PC-3 (cell line): ENCODE data around the gene SPAG7. TPM values are rescaled to one million over a fixed set of nuclear protein-coding genes. Genes with fewer than 3 reads are reported as not detected.
A peak's percentile ranks its signal among the peaks of the same experiment; 100 is the strongest.

Source experiments
- ATAC-seq: fragments of 200-7000 bp; cut with Tn5 transposase; 2 replicates; pipeline ENCODE4 v1.9.1; 2020; ENCODE audit warnings: mild to moderate bottlenecking, moderate library complexity
- BruUV-seq: library from RNA; stranded (reverse); fragments of 400-500 nt; replicated peaks from 2 replicates; lab custom pipeline; 2021; lab: Mats Ljungman, UMichigan
- CTCF ChIA-PET: fragments of 300-600 bp; sonication (Branson Sonifier 250); formaldehyde crosslinking; loops from one replicate; lab custom pipeline; 2022; ENCODE audit warnings: antibody characterized with exemption; lab: Charles Lee
- POLR2A ChIA-PET: fragments of 300-600 bp; sonication (Branson Sonifier 250); formaldehyde crosslinking; loops from one replicate; lab custom pipeline; 2022; ENCODE audit warnings: antibody characterized with exemption; ENCODE audit not compliant: unreplicated experiment; lab: Charles Lee
- DNase-seq: peaks from one replicate; pipeline ENCODE4 v3.0.0-alpha.2; 2015
- H2AFZ ChIP-seq: fragments of 300-600 bp; sonication (generic); 2 replicates; pipeline ENCODE4 v1.6.0; 2016; ENCODE audit warnings: antibody characterized with exemption, low read length
- H3F3A ChIP-seq: fragments of 300-600 bp; sonication (generic); one replicate; pipeline ENCODE4 v1.6.0; 2017; ENCODE audit warnings: antibody characterized with exemption, low read length, control low read depth, mild to moderate bottlenecking; ENCODE audit not compliant: unreplicated experiment
- H3K27ac ChIP-seq: fragments of 300-600 bp; sonication (generic); 2 replicates; pipeline ENCODE4 v1.5.1; 2016; ENCODE audit warnings: mild to moderate bottlenecking, low read length
- H3K27me3 ChIP-seq: fragments of 300-600 bp; sonication (generic); 2 replicates; pipeline ENCODE4 v1.6.1; 2016; ENCODE audit warnings: low read length, mixed read lengths
- H3K36me3 ChIP-seq: fragments of 300-600 bp; sonication (generic); 2 replicates; pipeline ENCODE4 v1.6.1; 2016; ENCODE audit warnings: low read depth, mixed run types, low read length, mixed read lengths
- H3K4me1 ChIP-seq: fragments of 300-600 bp; sonication (generic); 2 replicates; pipeline ENCODE4 v1.5.1; 2016; ENCODE audit warnings: low read length; ENCODE audit not compliant: insufficient read depth
- H3K4me2 ChIP-seq: fragments of 300-600 bp; sonication (generic); 2 replicates; pipeline ENCODE4 v1.6.0; 2016; ENCODE audit warnings: low read length
- H3K4me3 ChIP-seq: fragments of 300-600 bp; sonication (generic); 2 replicates; pipeline ENCODE4 v1.5.1; 2016; ENCODE audit warnings: mild to moderate bottlenecking, low read length, mixed read lengths
- H3K79me2 ChIP-seq: fragments of 300-600 bp; sonication (generic); 2 replicates; pipeline ENCODE4 v1.6.1; 2017; ENCODE audit warnings: low read length, mixed read lengths
- H3K9ac ChIP-seq: fragments of 300-600 bp; sonication (generic); 2 replicates; pipeline ENCODE4 v1.6.0; 2016; ENCODE audit warnings: mild to moderate bottlenecking, low read length
- H3K9me2 ChIP-seq: fragments of 300-600 bp; sonication (generic); replicated peaks from 2 replicates; pipeline ENCODE4 v1.6.1; 2016; ENCODE audit warnings: mixed run types, low read length, mixed read lengths
- H3K9me3 ChIP-seq: fragments of 300-600 bp; sonication (generic); 2 replicates; pipeline ENCODE4 v1.6.1; 2016; ENCODE audit warnings: low read length, mixed read lengths
- H4K20me1 ChIP-seq: fragments of 300-600 bp; sonication (generic); 2 replicates; pipeline ENCODE4 v1.6.1; 2016; ENCODE audit warnings: low read length, mixed read lengths
- EZH2 ChIP-seq: fragments of 300-600 bp; sonication (generic); IDR thresholded peaks from one replicate; pipeline ENCODE4 v1.6.1; 2017; ENCODE audit warnings: antibody characterized with exemption, mild to moderate bottlenecking, low read length; ENCODE audit not compliant: unreplicated experiment
- EZH2phosphoT487 ChIP-seq: fragments of 300-600 bp; sonication (generic); IDR thresholded peaks from 2 replicates; pipeline ENCODE4 v1.6.1; 2018; ENCODE audit warnings: mild to moderate bottlenecking, antibody characterized with exemption, low read length, borderline replicate concordance
- intact Hi-C: fragments of 100-400 bp; cut with micrococcal nuclease; formaldehyde crosslinking; loops from 2 replicates; pipeline ENCODE4 v1.9.0; 2023
- total RNA-seq: library from RNA; depleted of rRNA; stranded (reverse); fragments of >200 nt; gene quantifications from 2 replicates; pipeline ENCODE4 v1.2.3, GENCODE V29; 2014
- TF ChIP-seq, protein P1 (sequence below): fragments of 300-600 bp; sonication (generic); conservative IDR thresholded peaks from 2 replicates; pipeline ENCODE4 v1.5.1; 2017; ENCODE audit warnings: antibody characterized with exemption, low read depth, mild to moderate bottlenecking, low read length

Gene SPAG7
- total RNA-seq, 1 experiment from 2014 or later, result 44.1 TPM

DNA sequence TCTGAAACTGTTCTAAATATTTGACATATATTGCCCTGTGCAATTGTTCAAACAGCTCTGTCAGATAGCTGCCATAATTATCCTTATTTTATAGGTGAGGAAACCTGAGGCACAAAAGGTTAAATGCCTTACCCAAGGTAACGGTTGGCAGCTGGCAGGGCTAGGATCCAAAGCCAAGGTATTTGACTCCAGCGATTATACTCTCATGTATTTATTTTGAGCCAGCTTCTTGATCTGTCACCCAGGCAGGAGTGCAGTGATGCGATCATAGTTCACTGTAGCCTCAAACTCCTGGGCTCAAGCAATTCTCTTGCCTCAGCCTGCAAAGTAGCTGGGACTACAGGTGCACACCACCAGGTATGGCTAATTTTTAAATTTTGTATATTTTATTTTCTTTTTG lies 9.5 kb downstream of the SPAG7 start:
- H3K4me2 ChIP-seq, result no peak overlapping the region
- H3K9me2 ChIP-seq, result no peaks in the 10 kb centered on the region
- no peaks in the 10 kb centered on the region for H4K20me1 ChIP-seq
- no peaks in the 10 kb centered on the region for H3F3A ChIP-seq
- H3K4me3 ChIP-seq, result no peak overlapping the region
- no peaks in the 10 kb centered on the region for H3K27me3 ChIP-seq
- no TSS peak for BruUV-seq
- intact Hi-C loops, result no loop called here
- TF ChIP-seq EZH2phosphoT487, result no peak
- TF ChIP-seq EZH2, result no peak
- TF ChIP-seq, protein P1, sequence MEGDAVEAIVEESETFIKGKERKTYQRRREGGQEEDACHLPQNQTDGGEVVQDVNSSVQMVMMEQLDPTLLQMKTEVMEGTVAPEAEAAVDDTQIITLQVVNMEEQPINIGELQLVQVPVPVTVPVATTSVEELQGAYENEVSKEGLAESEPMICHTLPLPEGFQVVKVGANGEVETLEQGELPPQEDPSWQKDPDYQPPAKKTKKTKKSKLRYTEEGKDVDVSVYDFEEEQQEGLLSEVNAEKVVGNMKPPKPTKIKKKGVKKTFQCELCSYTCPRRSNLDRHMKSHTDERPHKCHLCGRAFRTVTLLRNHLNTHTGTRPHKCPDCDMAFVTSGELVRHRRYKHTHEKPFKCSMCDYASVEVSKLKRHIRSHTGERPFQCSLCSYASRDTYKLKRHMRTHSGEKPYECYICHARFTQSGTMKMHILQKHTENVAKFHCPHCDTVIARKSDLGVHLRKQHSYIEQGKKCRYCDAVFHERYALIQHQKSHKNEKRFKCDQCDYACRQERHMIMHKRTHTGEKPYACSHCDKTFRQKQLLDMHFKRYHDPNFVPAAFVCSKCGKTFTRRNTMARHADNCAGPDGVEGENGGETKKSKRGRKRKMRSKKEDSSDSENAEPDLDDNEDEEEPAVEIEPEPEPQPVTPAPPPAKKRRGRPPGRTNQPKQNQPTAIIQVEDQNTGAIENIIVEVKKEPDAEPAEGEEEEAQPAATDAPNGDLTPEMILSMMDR, result no peak
- no peaks in the 10 kb centered on the region for H3K9me3 ChIP-seq
- ChIA-PET POLR2A (no interaction called here), CTCF (no interaction called here)
- H3K4me1 ChIP-seq, result no peaks in the 10 kb centered on the region
- no peak overlapping the region for H3K9ac ChIP-seq
- ATAC-seq (no peak), DNase-seq (no peak)
- H3K27ac ChIP-seq, result no peak overlapping the region
- no peaks in the 10 kb centered on the region for H3K36me3 ChIP-seq
- no peaks in the 10 kb centered on the region for H3K79me2 ChIP-seq
- no peak overlapping the region for H2AFZ ChIP-seq

DNA sequence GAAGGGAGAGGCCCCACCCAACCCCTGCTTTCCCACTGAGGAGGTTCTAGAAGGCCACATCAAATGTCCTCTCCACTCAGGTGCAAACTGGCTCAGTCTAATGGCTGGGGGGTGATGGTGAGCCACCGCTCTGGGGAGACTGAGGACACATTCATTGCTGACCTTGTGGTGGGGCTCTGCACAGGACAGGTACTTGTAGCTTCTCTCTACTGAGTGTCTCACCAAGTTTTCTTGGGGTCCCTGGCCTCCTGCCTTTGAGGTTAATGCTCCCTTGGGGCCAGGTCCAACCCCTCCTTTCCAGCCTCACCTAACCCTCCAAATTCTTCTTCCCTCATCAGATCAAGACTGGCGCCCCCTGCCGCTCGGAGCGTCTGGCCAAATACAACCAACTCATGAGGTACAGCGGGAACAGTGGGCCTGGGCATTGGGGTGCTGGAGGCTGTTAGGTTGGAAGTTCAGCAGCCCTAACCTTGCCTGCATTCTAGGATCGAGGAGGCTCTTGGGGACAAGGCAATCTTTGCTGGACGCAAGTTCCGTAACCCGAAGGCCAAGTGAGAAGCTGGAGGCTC lies 11.0 kb downstream of the SPAG7 start:
- Histone ChIP-seq H3F3A (no peaks in the 10 kb centered on the region), H2AFZ (no peak overlapping the region), H3K9me3 (no peaks in the 10 kb centered on the region), H3K79me2 (no peaks in the 10 kb centered on the region), H4K20me1 (no peaks in the 10 kb centered on the region), H3K27ac (no peak overlapping the region), H3K4me2 (no peak overlapping the region), H3K9me2 (no peaks in the 10 kb centered on the region), H3K27me3 (no peaks in the 10 kb centered on the region), H3K36me3 (no peaks in the 10 kb centered on the region), H3K4me3 (no peak overlapping the region), H3K4me1 (no peaks in the 10 kb centered on the region), H3K9ac (no peak overlapping the region)
- ATAC-seq (no peak), DNase-seq (no peak)
- no TSS peak for BruUV-seq
- intact Hi-C loops, result no loop called here
- TF ChIP-seq, protein P1, result peak; percentile 22; the same call in 1 of the 2 replicates
- TF ChIP-seq EZH2phosphoT487, result no peak
- TF ChIP-seq EZH2, result no peak
- CTCF ChIA-PET, result no interaction called here
- POLR2A ChIA-PET, result no interaction called here

DNA sequence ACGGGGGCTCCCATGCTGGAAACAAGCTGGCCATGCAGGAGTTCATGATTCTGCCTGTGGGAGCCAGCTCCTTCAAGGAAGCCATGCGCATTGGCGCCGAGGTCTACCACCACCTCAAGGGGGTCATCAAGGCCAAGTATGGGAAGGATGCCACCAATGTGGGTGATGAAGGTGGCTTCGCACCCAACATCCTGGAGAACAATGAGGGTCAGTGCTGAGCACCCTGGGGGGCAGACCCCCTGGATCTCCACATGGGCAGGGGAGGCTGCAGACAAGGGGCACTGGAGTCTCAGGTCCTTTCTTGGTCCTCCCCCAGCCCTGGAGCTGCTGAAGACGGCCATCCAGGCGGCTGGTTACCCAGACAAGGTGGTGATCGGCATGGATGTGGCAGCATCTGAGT lies 12.5 kb downstream of the SPAG7 start:
- ChIA-PET POLR2A (no interaction called here), CTCF (no interaction called here)
- H3K4me2 ChIP-seq, result no peak overlapping the region
- DNase-seq (no peak), ATAC-seq (no peak)
- H3F3A ChIP-seq, result no peaks in the 10 kb centered on the region
- H3K9me3 ChIP-seq, result no peaks in the 10 kb centered on the region
- H3K27me3 ChIP-seq, result no peaks in the 10 kb centered on the region
- H3K4me3 ChIP-seq, result no peak overlapping the region
- H3K4me1 ChIP-seq, result peaks cover 8% of the 10 kb centered on the region
- TF ChIP-seq EZH2, result no peak
- TF ChIP-seq EZH2phosphoT487, result no peak
- TF ChIP-seq, protein P1, result no peak
- no peaks in the 10 kb centered on the region for H3K79me2 ChIP-seq
- H4K20me1 ChIP-seq, result no peaks in the 10 kb centered on the region
- no TSS peak for BruUV-seq
- intact Hi-C loops, result no loop called here
- H3K36me3 ChIP-seq, result no peaks in the 10 kb centered on the region
- no peaks in the 10 kb centered on the region for H3K9me2 ChIP-seq
- H3K27ac ChIP-seq, result no peak overlapping the region
- H3K9ac ChIP-seq, result no peak overlapping the region
- no peak overlapping the region for H2AFZ ChIP-seq
